Type B pancreatic cell (in vitro differentiated cells): ENCODE measurements around the gene CCR3. TPM values are rescaled to one million over a fixed set of nuclear protein-coding genes. Genes with fewer than 3 reads are reported as not detected.

ENCODE experiments used
- DNase-seq: peaks from one replicate; pipeline ENCODE4 v3.0.0; 2021; ENCODE audit warnings: mixed read lengths; ENCODE audit not compliant: unreplicated experiment; ENCODE audit errors: extremely low spot score
- H3K27ac Mint-ChIP-seq: 2 replicates; pipeline ENCODE4 v1.8.0; 2021; ENCODE audit warnings: mild to moderate bottlenecking, mixed read lengths
- H3K27me3 Mint-ChIP-seq: 2 replicates; pipeline ENCODE4 v1.8.0; 2021; ENCODE audit warnings: mixed read lengths
- H3K36me3 Mint-ChIP-seq: 2 replicates; pipeline ENCODE4 v1.8.0; 2021; ENCODE audit warnings: mixed read lengths
- H3K4me1 Mint-ChIP-seq: one replicate; pipeline ENCODE4 v1.8.0; 2021; ENCODE audit warnings: mixed read lengths; ENCODE audit not compliant: unreplicated experiment
- H3K4me3 Mint-ChIP-seq: 2 replicates; pipeline ENCODE4 v1.8.0; 2021; ENCODE audit warnings: mild to moderate bottlenecking, mixed read lengths
- H3K9me3 Mint-ChIP-seq: 2 replicates; pipeline ENCODE4 v1.8.0; 2021; ENCODE audit warnings: mixed read lengths
- CTCF ChIP-seq: fragments of 200-600 bp; sonication (generic); conservative IDR thresholded peaks from 2 replicates; pipeline ENCODE4 v1.5.0; 2021; ENCODE audit warnings: antibody characterized with exemption, mild to moderate bottlenecking
- total RNA-seq: library from RNA; stranded (reverse); gene quantifications from 2 replicates; pipeline ENCODE4 v1.2.1, GENCODE V29; 2021; ENCODE audit warnings: low replicate concordance

CCR3 gene
- total RNA-seq, 1 donor from 2014 or later, result not detected

GRCh38 chr3:46235425-46235824 lies 6.8 kb upstream of the CCR3 start:
- no peak for DNase-seq
- Mint-ChIP-seq H3K27me3 (peaks cover 57% of the 10 kb centered on the region), H3K36me3 (no peaks in the 10 kb centered on the region), H3K4me1 (no peaks in the 10 kb centered on the region), H3K9me3 (no peaks in the 10 kb centered on the region), H3K27ac (no peak overlapping the region), H3K4me3 (no peak overlapping the region)
- TF ChIP-seq CTCF, result no peak

DNA sequence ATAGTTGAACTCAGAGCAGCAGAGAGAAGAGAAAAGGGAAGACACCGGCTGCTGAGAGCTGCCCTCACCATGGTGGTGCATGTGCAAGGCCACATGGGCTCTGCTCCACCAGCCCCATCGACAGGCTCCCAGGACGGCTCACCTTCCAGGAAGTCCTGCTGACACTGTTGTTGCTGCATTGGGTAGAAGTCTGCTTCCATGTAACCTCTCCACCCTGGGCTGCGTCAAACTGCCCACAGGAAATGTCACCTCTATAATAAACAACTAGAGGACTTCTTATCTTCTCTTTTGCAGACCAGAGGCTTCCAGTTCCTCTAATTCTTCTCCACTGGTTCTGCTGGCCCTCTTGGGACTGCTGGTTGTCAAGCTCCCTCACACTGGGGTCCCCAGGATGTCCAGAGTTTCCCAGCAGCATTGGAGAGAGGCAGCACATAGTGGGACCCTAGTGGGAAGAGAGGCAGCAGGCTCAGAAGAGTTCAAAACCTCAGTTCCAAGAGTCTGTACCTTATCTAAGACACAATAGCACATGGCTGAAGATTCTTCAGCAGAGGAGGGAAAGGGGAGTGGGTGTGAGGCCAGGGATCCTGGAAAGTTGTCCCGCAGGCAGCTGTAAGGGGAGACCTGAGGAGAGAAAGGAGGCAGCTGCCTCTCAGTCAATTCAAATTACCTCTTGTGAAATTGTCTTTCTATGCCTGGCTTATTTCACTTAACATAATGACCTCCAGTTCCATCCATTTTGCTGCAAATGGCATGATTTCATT lies 5.8 kb upstream of the CCR3 start:
- Mint-ChIP-seq H3K4me1 (no peaks in the 10 kb centered on the region), H3K9me3 (no peaks in the 10 kb centered on the region), H3K27ac (no peak overlapping the region), H3K27me3 (peaks cover 57% of the 10 kb centered on the region), H3K4me3 (no peak overlapping the region), H3K36me3 (no peaks in the 10 kb centered on the region)
- DNase-seq, result no peak
- no peak for TF ChIP-seq CTCF

GRCh38 chr3:46238386-46238785 lies 3.9 kb upstream of the CCR3 start:
- Mint-ChIP-seq H3K4me1 (no peaks in the 10 kb centered on the region), H3K27ac (no peak overlapping the region), H3K36me3 (no peaks in the 10 kb centered on the region), H3K9me3 (no peaks in the 10 kb centered on the region), H3K4me3 (no peak overlapping the region), H3K27me3 (peaks cover 55% of the 10 kb centered on the region)
- no peak for DNase-seq
- TF ChIP-seq CTCF, result no peak

DNA sequence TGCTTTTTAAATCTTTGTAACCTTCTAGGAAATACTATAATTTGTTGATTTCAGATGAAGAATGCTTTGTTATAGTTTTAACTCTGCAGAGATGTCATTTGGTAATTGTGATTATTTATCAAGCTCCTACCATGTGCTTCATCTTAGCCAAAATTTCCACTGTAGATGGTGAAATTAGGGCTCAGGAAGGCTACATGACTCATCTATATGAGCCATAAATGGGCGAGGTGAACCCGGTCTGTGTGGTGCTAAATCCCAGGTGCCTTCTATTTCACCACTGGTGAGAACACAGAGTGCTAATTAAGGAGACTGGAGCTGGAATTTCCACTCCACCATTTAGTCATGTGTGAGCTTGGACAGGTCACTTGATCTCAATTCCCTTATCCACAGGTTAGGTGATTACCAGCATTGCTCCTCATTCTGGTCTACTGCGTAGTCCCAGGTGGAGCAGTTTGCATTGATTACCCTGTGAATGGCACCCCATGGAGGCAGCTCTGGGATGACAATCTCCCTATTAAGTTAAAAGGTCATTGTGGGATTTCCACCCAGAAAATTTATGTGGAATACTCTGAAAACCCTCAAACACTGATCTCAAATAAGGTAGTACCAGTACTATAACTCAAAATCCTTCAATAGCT lies 2.8 kb upstream of the CCR3 start:
- H3K27ac Mint-ChIP-seq, result no peak overlapping the region

GRCh38 chr3:46239952-46240351 lies 2.3 kb upstream of the CCR3 start:
- no peak for TF ChIP-seq CTCF
- H3K9me3 Mint-ChIP-seq, result no peaks in the 10 kb centered on the region
- no peaks in the 10 kb centered on the region for H3K4me1 Mint-ChIP-seq
- no peak for DNase-seq
- no peak overlapping the region for H3K27ac Mint-ChIP-seq
- H3K27me3 Mint-ChIP-seq, result peaks cover 50% of the 10 kb centered on the region
- no peak overlapping the region for H3K4me3 Mint-ChIP-seq
- H3K36me3 Mint-ChIP-seq, result no peaks in the 10 kb centered on the region

More for the DNA sequence above, 2.8 kb upstream of the CCR3 start:
- H3K9me3 Mint-ChIP-seq, result no peaks in the 10 kb centered on the region
- no peak for DNase-seq
- H3K4me3 Mint-ChIP-seq, result no peak overlapping the region
- no peaks in the 10 kb centered on the region for H3K36me3 Mint-ChIP-seq
- H3K27me3 Mint-ChIP-seq, result peaks cover 54% of the 10 kb centered on the region
- no peak for TF ChIP-seq CTCF
- H3K4me1 Mint-ChIP-seq, result no peaks in the 10 kb centered on the region
